Endodermal cell (in vitro differentiated cells): Measurements from ENCODE around the gene ZNF320. TPM values are rescaled to one million over a fixed set of nuclear protein-coding genes. Genes with fewer than 3 reads are reported as not detected.
"Not testable (repeated sequence)": the region's sequence is repeated elsewhere in the genome, so short reads cannot be mapped to it uniquely, and the experiment has no call there.

Experiments used
- DNase-seq: peaks from one replicate; pipeline ENCODE4 v3.0.0-alpha.2; 2017
- H3K27ac ChIP-seq: 2 replicates; pipeline ENCODE4 v1.5.1; 2013; ENCODE audit warnings: mild to moderate bottlenecking, low read depth, low read length, moderate library complexity
- H3K27me3 ChIP-seq: 2 replicates; pipeline ENCODE4 v1.6.1; 2013; ENCODE audit warnings: mild to moderate bottlenecking, low read length, moderate library complexity; ENCODE audit not compliant: insufficient read depth, control insufficient read depth, poor library complexity, severe bottlenecking
- H3K36me3 ChIP-seq: 2 replicates; pipeline ENCODE4 v1.7.0; 2013; ENCODE audit warnings: mild to moderate bottlenecking, low read length, moderate library complexity; ENCODE audit not compliant: control insufficient read depth, insufficient read depth
- H3K4me1 ChIP-seq: one replicate; pipeline ENCODE4 v1.7.0; 2013; ENCODE audit warnings: low read length; ENCODE audit not compliant: control insufficient read depth, insufficient read depth
- H3K4me3 ChIP-seq: 2 replicates; pipeline ENCODE4 v1.5.1; 2013; ENCODE audit warnings: mild to moderate bottlenecking, low read length, moderate library complexity
- H3K9ac ChIP-seq: 2 replicates; pipeline ENCODE4 v1.6.1; 2013; ENCODE audit warnings: mild to moderate bottlenecking, low read length, moderate library complexity; ENCODE audit not compliant: poor library complexity, severe bottlenecking; ENCODE audit errors: extremely low read depth
- H3K9me3 ChIP-seq: 2 replicates; pipeline ENCODE4 v1.6.1; 2013; ENCODE audit warnings: mild to moderate bottlenecking, low read length, moderate library complexity; ENCODE audit not compliant: control insufficient read depth
- H3K27ac Mint-ChIP-seq: 2 replicates; pipeline ENCODE4 v1.8.0; 2020; ENCODE audit warnings: mixed read lengths
- H3K27me3 Mint-ChIP-seq: 2 replicates; pipeline ENCODE4 v1.8.0; 2021; ENCODE audit warnings: mild to moderate bottlenecking, mixed read lengths; ENCODE audit not compliant: insufficient read depth
- H3K36me3 Mint-ChIP-seq: 2 replicates; pipeline ENCODE4 v1.8.0; 2020; ENCODE audit warnings: low read depth, mixed read lengths
- H3K4me1 Mint-ChIP-seq: 2 replicates; pipeline ENCODE4 v1.8.0; 2020; ENCODE audit warnings: mixed read lengths
- H3K4me3 Mint-ChIP-seq: 2 replicates; pipeline ENCODE4 v1.8.0; 2020; ENCODE audit warnings: mild to moderate bottlenecking, moderate library complexity, mixed read lengths
- H3K9me3 Mint-ChIP-seq: 2 replicates; pipeline ENCODE4 v1.8.0; 2020; ENCODE audit warnings: mild to moderate bottlenecking, mixed read lengths
- WGBS, 2 experiments: methylation state at CpG; one replicate each; pipeline versions ENCODE4 v1.1.5 to v1.1.7; 2013; ENCODE audit warnings: missing lambda C conversion rate in 2 of 2, mixed read lengths in 1 of 2; ENCODE audit not compliant: insufficient coverage in 1 of 2, insufficient read length in 1 of 2; 5-methylcytosine and 5-hydroxymethylcytosine counted together
- total RNA-seq, 2 donors: library from RNA; stranded (reverse); fragmentation: NEBNext Ultra II Directional in 1 of 2; extraction: Animal tissue kit (Norgen Biotek cat#: 25700) in 1 of 2; gene quantifications; 2 replicates in 1 of 2; 3 replicates in 1 of 2; pipeline ENCODE4 v1.2.1, GENCODE V29; 2021
- TF ChIP-seq, protein P1 (sequence below): fragments of 200-600 bp; sonication (generic); conservative IDR thresholded peaks from 2 replicates; pipeline ENCODE4 v1.5.0; 2021; ENCODE audit warnings: antibody characterized with exemption, mild to moderate bottlenecking

Gene ZNF320
- total RNA-seq, 2 donors from 2014 or later = 33.5 to 37.5 TPM

DNA sequence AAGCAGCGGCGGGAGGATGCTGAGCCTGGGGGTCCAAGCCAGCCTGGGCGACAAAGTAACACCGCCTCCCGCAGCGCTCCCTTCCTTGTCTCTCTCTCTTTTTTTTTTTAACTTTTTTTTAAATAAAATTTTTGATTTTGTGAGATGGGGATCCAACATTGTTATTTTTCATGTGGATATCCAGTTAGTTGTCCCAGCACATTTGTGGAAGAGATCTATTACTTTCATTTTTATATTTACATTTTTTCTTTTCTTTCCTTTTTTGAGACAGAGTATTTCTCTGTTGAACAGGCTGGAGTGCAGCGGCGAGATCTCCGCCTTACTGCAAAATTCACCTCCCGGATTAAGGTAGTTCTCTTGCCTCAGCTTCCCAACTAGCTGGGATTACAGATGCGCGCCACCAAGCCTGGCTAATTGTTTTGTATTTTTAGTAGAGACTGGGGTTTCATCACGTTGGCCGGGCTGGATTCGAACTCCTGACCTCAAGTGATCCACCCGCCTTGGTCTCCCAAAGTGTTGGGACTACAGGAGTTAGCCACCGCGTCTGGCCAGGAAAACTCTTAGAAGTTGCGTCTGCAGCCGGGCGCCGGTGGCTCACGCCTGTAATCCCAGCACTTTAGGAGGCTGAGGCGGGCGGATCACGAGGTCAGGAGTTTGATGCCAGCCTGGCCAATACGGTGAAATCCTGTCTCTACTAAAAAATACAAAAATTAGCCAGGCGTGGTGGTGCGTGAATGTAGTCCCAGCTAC is 45.9 kb upstream of the ZNF320 start:
- TF ChIP-seq, protein P1, sequence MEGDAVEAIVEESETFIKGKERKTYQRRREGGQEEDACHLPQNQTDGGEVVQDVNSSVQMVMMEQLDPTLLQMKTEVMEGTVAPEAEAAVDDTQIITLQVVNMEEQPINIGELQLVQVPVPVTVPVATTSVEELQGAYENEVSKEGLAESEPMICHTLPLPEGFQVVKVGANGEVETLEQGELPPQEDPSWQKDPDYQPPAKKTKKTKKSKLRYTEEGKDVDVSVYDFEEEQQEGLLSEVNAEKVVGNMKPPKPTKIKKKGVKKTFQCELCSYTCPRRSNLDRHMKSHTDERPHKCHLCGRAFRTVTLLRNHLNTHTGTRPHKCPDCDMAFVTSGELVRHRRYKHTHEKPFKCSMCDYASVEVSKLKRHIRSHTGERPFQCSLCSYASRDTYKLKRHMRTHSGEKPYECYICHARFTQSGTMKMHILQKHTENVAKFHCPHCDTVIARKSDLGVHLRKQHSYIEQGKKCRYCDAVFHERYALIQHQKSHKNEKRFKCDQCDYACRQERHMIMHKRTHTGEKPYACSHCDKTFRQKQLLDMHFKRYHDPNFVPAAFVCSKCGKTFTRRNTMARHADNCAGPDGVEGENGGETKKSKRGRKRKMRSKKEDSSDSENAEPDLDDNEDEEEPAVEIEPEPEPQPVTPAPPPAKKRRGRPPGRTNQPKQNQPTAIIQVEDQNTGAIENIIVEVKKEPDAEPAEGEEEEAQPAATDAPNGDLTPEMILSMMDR = no peak
- 73 to 87% methylated on average over 15 to 29 of the region's 29 CpGs for WGBS, 2 experiments
- Mint-ChIP-seq H3K36me3 (peaks cover 16% of the 10 kb centered on the region), H3K9me3 (peaks cover 26% of the 10 kb centered on the region), H3K4me1 (peaks cover 27% of the 10 kb centered on the region), H3K4me3 (peak overlapping the region; percentile 78), H3K27me3 (no peaks in the 10 kb centered on the region), H3K27ac (peak overlapping the region; percentile 99)
- DNase-seq = peak; percentile 40
- H3K9me3 ChIP-seq = peaks cover 23% of the 10 kb centered on the region
- peak overlapping the region; percentile 68 for H3K27ac ChIP-seq
- peak overlapping the region; percentile 35 for H3K4me3 ChIP-seq
- no peaks in the 10 kb centered on the region for H3K27me3 ChIP-seq
- peaks cover 3% of the 10 kb centered on the region for H3K4me1 ChIP-seq
- peaks cover 20% of the 10 kb centered on the region for H3K36me3 ChIP-seq
- peak overlapping the region; percentile 55 for H3K9ac ChIP-seq

DNA sequence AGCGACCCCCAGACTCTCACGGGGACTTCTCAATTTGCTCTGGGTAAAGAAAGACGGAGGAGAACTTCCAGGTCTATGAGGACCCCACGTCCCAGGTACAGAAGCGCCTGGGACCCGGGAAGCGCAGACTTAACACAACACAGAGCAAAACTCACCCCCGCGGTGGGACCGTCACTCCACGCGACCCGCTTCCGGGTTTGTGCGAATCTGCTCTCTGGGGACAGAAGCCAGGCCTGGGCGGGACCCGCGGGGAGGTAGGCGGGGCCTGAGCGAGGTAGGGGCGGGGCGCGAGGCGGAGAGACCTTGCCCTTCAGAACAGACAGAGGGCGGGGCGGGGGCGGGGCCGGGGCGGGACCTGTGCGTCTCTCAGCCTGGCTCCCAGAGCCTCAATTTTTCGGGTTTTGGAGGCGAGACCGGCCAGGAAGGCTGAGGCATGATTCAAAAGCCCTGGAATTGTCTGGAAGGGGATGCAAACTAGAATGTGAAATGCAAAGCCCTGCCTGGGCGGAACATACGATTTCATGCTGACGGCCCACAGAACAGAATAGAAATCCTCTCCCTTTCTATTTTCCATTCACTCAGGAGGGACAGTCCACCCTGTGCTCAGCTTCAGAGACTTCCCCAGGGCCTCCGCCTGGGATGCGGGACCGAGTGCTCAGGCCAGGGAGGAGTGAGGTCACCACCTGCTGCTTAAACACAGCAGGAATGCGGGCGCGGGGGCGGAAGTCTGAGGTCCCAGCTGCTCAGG is 45.1 kb upstream of the ZNF320 start:
- peaks cover 3% of the 10 kb centered on the region for H3K4me1 ChIP-seq
- H3K4me3 ChIP-seq = peak overlapping the region; percentile 94
- peaks cover 29% of the 10 kb centered on the region for H3K4me1 Mint-ChIP-seq
- H3K27ac ChIP-seq = peak overlapping the region; percentile 68
- peak; percentile 99 for DNase-seq
- H3K9me3 ChIP-seq = peaks cover 15% of the 10 kb centered on the region
- H3K27ac Mint-ChIP-seq = peak overlapping the region; percentile 96
- TF ChIP-seq, protein P1 = no peak
- peaks cover 14% of the 10 kb centered on the region for H3K36me3 Mint-ChIP-seq
- H3K27me3 ChIP-seq = no peaks in the 10 kb centered on the region
- 2 to 3% methylated on average over 11 to 43 of the region's 43 CpGs for WGBS, 2 experiments
- peak overlapping the region; percentile 78 for H3K4me3 Mint-ChIP-seq
- H3K27me3 Mint-ChIP-seq = no peaks in the 10 kb centered on the region
- H3K9ac ChIP-seq = peak overlapping the region; percentile 84
- H3K36me3 ChIP-seq = peaks cover 16% of the 10 kb centered on the region
- H3K9me3 Mint-ChIP-seq = peaks cover 18% of the 10 kb centered on the region

DNA sequence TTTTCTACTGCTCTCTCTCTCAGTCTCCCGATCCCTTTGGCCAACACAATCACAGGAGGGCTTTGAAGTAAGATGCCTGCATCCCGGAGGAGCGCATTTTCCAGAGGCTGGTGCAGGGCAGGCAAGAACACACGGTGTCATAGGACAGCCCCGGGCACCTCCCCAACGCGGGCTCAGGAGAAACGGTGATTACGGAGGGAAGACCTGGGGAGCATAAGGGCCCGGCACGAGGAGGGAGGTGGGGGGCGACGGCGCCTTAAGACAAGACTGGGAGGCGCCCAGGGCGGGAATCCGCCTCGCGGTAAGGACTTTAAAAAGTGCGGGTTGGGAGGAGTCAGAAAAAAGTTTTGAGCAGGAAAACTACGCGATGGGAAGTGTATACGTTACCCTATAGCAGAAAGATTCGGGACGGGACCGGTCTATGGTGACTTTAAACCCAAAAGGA is 44.5 kb upstream of the ZNF320 start:
- Histone ChIP-seq H3K9me3 (peaks cover 11% of the 10 kb centered on the region), H3K36me3 (peaks cover 22% of the 10 kb centered on the region), H3K27ac (peak overlapping the region; percentile 54), H3K9ac (peak overlapping the region; percentile 84), H3K4me1 (peaks cover 3% of the 10 kb centered on the region), H3K27me3 (no peaks in the 10 kb centered on the region), H3K4me3 (peak overlapping the region; percentile 94)
- H3K4me1 Mint-ChIP-seq = peaks cover 35% of the 10 kb centered on the region
- no peaks in the 10 kb centered on the region for H3K27me3 Mint-ChIP-seq
- WGBS, 2 experiments = 0 to 1% methylated on average over 17 to 25 of the region's 26 CpGs
- H3K27ac Mint-ChIP-seq = peak overlapping the region; percentile 96
- peak overlapping the region; percentile 78 for H3K4me3 Mint-ChIP-seq
- H3K36me3 Mint-ChIP-seq = peaks cover 20% of the 10 kb centered on the region
- peak; percentile 74 for DNase-seq
- peaks cover 13% of the 10 kb centered on the region for H3K9me3 Mint-ChIP-seq
- TF ChIP-seq, protein P1 = no peak

DNA sequence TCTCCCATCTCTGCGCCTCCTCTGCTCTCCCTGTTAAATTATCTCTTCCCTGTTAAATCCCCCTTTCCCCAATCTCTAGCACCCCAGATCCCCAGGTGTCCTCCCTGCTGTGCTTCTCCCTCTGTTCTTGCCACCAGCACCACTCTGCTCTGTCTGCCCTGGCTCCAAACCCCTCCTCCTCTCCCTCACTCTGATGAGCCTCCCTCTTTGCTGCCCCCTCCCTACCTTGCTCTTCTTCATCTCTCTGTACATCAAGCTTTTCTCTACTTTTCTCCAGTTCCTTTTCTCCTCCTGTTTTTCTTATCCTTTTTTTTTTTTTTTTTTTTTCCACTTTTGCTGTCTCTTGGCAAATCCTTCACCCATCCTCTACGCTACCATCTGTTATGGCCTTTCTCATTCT is 44.1 kb upstream of the ZNF320 start:
- Histone ChIP-seq H3K4me3 (peak overlapping the region; percentile 94), H3K36me3 (peaks cover 26% of the 10 kb centered on the region), H3K9ac (peak overlapping the region; percentile 84)
- WGBS, 2 experiments = 41 to 83% methylated on average over 1 to 2 of the region's 2 CpGs
- Mint-ChIP-seq H3K27ac (peak overlapping the region; percentile 96), H3K4me3 (peak overlapping the region; percentile 78), H3K36me3 (peaks cover 25% of the 10 kb centered on the region), H3K4me1 (peaks cover 39% of the 10 kb centered on the region)
- not testable (repeated sequence) for H3K27me3 Mint-ChIP-seq, H3K9me3 ChIP-seq, H3K27ac ChIP-seq, H3K9me3 Mint-ChIP-seq, H3K4me1 ChIP-seq, DNase-seq, H3K27me3 ChIP-seq
